Activated T-helper 2 cell treated with anti-CD3 and anti-CD28 coated beads, Interferon-gamma antibody, Interleukin-2, Interleukin-4, amounts not matched to agents 10 μg/mL and 5 μg/mL and 100 μg/mL, durations not matched to agents 14 hours and 24 hours and 36 hours (primary cell): ENCODE results near the gene ZNF253. TPM values are rescaled to one million over a fixed set of nuclear protein-coding genes. Genes with fewer than 3 reads are reported as not detected.
A peak's percentile ranks its signal among the peaks of the same experiment; 100 is the strongest.
"Not testable (repeated sequence)": the region's sequence is repeated elsewhere in the genome, so short reads cannot be mapped to it uniquely, and the experiment has no call there.

Experiments used
- DNase-seq: peaks from one replicate; pipeline ENCODE4 v3.0.0; 2021; ENCODE audit warnings: low spot score
- H3K27ac Mint-ChIP-seq: one replicate; pipeline ENCODE4 v1.8.0; 2021; ENCODE audit warnings: mixed read lengths
- H3K27me3 Mint-ChIP-seq: one replicate; pipeline ENCODE4 v1.8.0; 2021; ENCODE audit warnings: low read depth, mixed read lengths
- H3K36me3 Mint-ChIP-seq: one replicate; pipeline ENCODE4 v1.8.0; 2021; ENCODE audit warnings: low read depth, mixed read lengths
- H3K4me1 Mint-ChIP-seq: one replicate; pipeline ENCODE4 v1.8.0; 2021; ENCODE audit warnings: low read depth, mixed read lengths
- H3K4me3 Mint-ChIP-seq: one replicate; pipeline ENCODE4 v1.8.0; 2021; ENCODE audit warnings: low read depth, mild to moderate bottlenecking, moderate library complexity, mixed read lengths
- H3K9me3 Mint-ChIP-seq: one replicate; pipeline ENCODE4 v1.8.0; 2021; ENCODE audit warnings: mixed read lengths
- intact Hi-C: fragments of 100-400 bp; cut with micrococcal nuclease; formaldehyde crosslinking; loops from one replicate; pipeline ENCODE4 v1.15.1; 2023
- total RNA-seq: library from RNA; stranded (reverse); gene quantifications from 2 replicates; pipeline ENCODE4 v1.2.3, GENCODE V29; 2022

ZNF253 gene
- total RNA-seq: 8.6 and 9.9 TPM in 2 replicates

GRCh38 chr19:19865750-19866610 lies at the start of gene ZNF253:
ZNF253 (plus strand) TSS chr19:19865882; CDS start chr19:19865997, 115 bp downstream.
- peaks cover 7% of the 10 kb centered on the region for H3K4me1 Mint-ChIP-seq
- no peaks in the 10 kb centered on the region for H3K27me3 Mint-ChIP-seq
- peak within 1 kb of the TSS; percentile 93 for H3K4me3 Mint-ChIP-seq
- DNase-seq: peak; percentile 92
- H3K36me3 Mint-ChIP-seq: peaks cover 53% of the 10 kb centered on the region
- intact Hi-C loops: loop anchor here (1.0 to 2.0 kb wide), 4 partner anchors 34 to 1463 kb away; partner anchors contain the start of genes ZNF506, ZNF708 and ZNF93
- H3K9me3 Mint-ChIP-seq: peaks cover 46% of the 10 kb centered on the region
- peak within 1 kb of the TSS; percentile 97 for H3K27ac Mint-ChIP-seq

GRCh38 chr19:19816679-19817078 lies 49.0 kb upstream of the ZNF253 start:
- H3K36me3 Mint-ChIP-seq: peaks cover 91% of the 10 kb centered on the region
- no peaks in the 10 kb centered on the region for H3K27me3 Mint-ChIP-seq
- DNase-seq: no peak
- peak overlapping the region; percentile 85 for H3K27ac Mint-ChIP-seq
- intact Hi-C loops: no loop called here
- peaks cover 74% of the 10 kb centered on the region for H3K9me3 Mint-ChIP-seq
- peaks cover 13% of the 10 kb centered on the region for H3K4me1 Mint-ChIP-seq
- no peak overlapping the region for H3K4me3 Mint-ChIP-seq

GRCh38 chr19:19817357-19817756 lies 48.3 kb upstream of the ZNF253 start:
- intact Hi-C loops: no loop called here
- DNase-seq: no peak
- Mint-ChIP-seq H3K36me3 (peaks cover 87% of the 10 kb centered on the region), H3K27ac (peak overlapping the region; percentile 85), H3K4me3 (no peak overlapping the region), H3K9me3 (peaks cover 67% of the 10 kb centered on the region), H3K4me1 (peaks cover 13% of the 10 kb centered on the region), H3K27me3 (no peaks in the 10 kb centered on the region)

- H3K27ac Mint-ChIP-seq: peak overlapping the region; percentile 98
- peaks cover 59% of the 10 kb centered on the region for H3K9me3 Mint-ChIP-seq
- intact Hi-C loops: loop anchor here (1.0 kb wide), 4 partner anchors 44 to 153 kb away; partner anchors contain the start of genes ZNF101, ZNF14 and ZNF253
- no peak for DNase-seq
- H3K4me1 Mint-ChIP-seq: peaks cover 13% of the 10 kb centered on the region
- H3K27me3 Mint-ChIP-seq: no peaks in the 10 kb centered on the region
- H3K36me3 Mint-ChIP-seq: peaks cover 62% of the 10 kb centered on the region
- H3K4me3 Mint-ChIP-seq: peak overlapping the region; percentile 96
These were observed 44.8 kb upstream of the ZNF253 start for GRCh38 chr19:19820774-19821320.

- Mint-ChIP-seq H3K27me3 (no peaks in the 10 kb centered on the region), H3K27ac (peak within 1 kb of the TSS; percentile 98), H3K36me3 (peaks cover 56% of the 10 kb centered on the region), H3K4me1 (peaks cover 13% of the 10 kb centered on the region), H3K4me3 (peak within 1 kb of the TSS; percentile 96), H3K9me3 (peaks cover 63% of the 10 kb centered on the region)
- peak; percentile 90 for DNase-seq
- intact Hi-C loops: loop anchor here (1.0 kb wide), 4 partner anchors 44 to 153 kb away; partner anchors contain the start of genes ZNF101, ZNF14 and ZNF253
These were observed 44.2 kb upstream of the ZNF253 start, which contains the start of gene ZNF506 for GRCh38 chr19:19821366-19821951. ZNF506 (minus strand) TSS chr19:19821750; CDS start chr19:19821603, 147 bp downstream.

GRCh38 chr19:19821976-19822375 lies 43.7 kb upstream of the ZNF253 start:
- DNase-seq, H3K27me3 Mint-ChIP-seq: not testable (repeated sequence)
- H3K9me3 Mint-ChIP-seq: peaks cover 66% of the 10 kb centered on the region
- H3K4me3 Mint-ChIP-seq: peak overlapping the region; percentile 96
- intact Hi-C loops: loop anchor here (1.0 kb wide), 4 partner anchors 43 to 154 kb away; partner anchors contain the start of genes ZNF101, ZNF14 and ZNF253
- peaks cover 13% of the 10 kb centered on the region for H3K4me1 Mint-ChIP-seq
- peak overlapping the region; percentile 69 for H3K27ac Mint-ChIP-seq
- peaks cover 53% of the 10 kb centered on the region for H3K36me3 Mint-ChIP-seq

GRCh38 chr19:19823916-19824315 lies 41.8 kb upstream of the ZNF253 start:
- Mint-ChIP-seq H3K27me3 (no peaks in the 10 kb centered on the region), H3K4me3 (peak overlapping the region; percentile 37), H3K9me3 (peaks cover 74% of the 10 kb centered on the region), H3K4me1 (peaks cover 8% of the 10 kb centered on the region), H3K27ac (no peak overlapping the region), H3K36me3 (peaks cover 39% of the 10 kb centered on the region)
- intact Hi-C loops: no loop called here
- DNase-seq: no peak

- Mint-ChIP-seq H3K36me3 (peaks cover 25% of the 10 kb centered on the region), H3K4me3 (no peak overlapping the region), H3K9me3 (peaks cover 73% of the 10 kb centered on the region), H3K4me1 (no peaks in the 10 kb centered on the region), H3K27me3 (no peaks in the 10 kb centered on the region), H3K27ac (no peak overlapping the region)
- DNase-seq: no peak
- intact Hi-C loops: no loop called here
These were observed 38.8 kb upstream of the ZNF253 start for GRCh38 chr19:19826875-19827274.

GRCh38 chr19:19835560-19836038 lies 30.1 kb upstream of the ZNF253 start:
- Mint-ChIP-seq H3K36me3 (peaks cover 12% of the 10 kb centered on the region), H3K27me3 (no peaks in the 10 kb centered on the region), H3K4me1 (no peaks in the 10 kb centered on the region), H3K9me3 (peaks cover 52% of the 10 kb centered on the region), H3K27ac (no peak overlapping the region), H3K4me3 (no peak overlapping the region)
- no peak for DNase-seq
- intact Hi-C loops: no loop called here

- no peak for DNase-seq
These were observed 17.9 kb upstream of the ZNF253 start for GRCh38 chr19:19847781-19848180.

GRCh38 chr19:19849056-19849455 lies 16.6 kb upstream of the ZNF253 start:
- peaks cover 31% of the 10 kb centered on the region for H3K9me3 Mint-ChIP-seq
- H3K4me3 Mint-ChIP-seq: no peak overlapping the region
- no peak for DNase-seq
- no peaks in the 10 kb centered on the region for H3K27me3 Mint-ChIP-seq
- intact Hi-C loops: no loop called here
- no peaks in the 10 kb centered on the region for H3K4me1 Mint-ChIP-seq
- no peak overlapping the region for H3K27ac Mint-ChIP-seq
- H3K36me3 Mint-ChIP-seq: no peaks in the 10 kb centered on the region

More at GRCh38 chr19:19847781-19848180, 17.9 kb upstream of the ZNF253 start:
- Mint-ChIP-seq H3K4me1 (no peaks in the 10 kb centered on the region), H3K27me3 (no peaks in the 10 kb centered on the region), H3K36me3 (peaks cover 4% of the 10 kb centered on the region), H3K9me3 (peaks cover 31% of the 10 kb centered on the region), H3K27ac (no peak overlapping the region), H3K4me3 (no peak overlapping the region)
- intact Hi-C loops: no loop called here

GRCh38 chr19:19851740-19852139 lies 13.9 kb upstream of the ZNF253 start:
- H3K4me1 Mint-ChIP-seq, H3K27me3 Mint-ChIP-seq, intact Hi-C loops, H3K36me3 Mint-ChIP-seq, H3K4me3 Mint-ChIP-seq, H3K27ac Mint-ChIP-seq, DNase-seq: not testable (repeated sequence)
- peaks cover 38% of the 10 kb centered on the region for H3K9me3 Mint-ChIP-seq
